Measurements from ENCODE around the gene KRTAP4-9.

GRCh38 chr17:41126412-41126811, 21.2 kb downstream of the KRTAP4-9 start:
- TF ChIP-seq, protein P1, sequence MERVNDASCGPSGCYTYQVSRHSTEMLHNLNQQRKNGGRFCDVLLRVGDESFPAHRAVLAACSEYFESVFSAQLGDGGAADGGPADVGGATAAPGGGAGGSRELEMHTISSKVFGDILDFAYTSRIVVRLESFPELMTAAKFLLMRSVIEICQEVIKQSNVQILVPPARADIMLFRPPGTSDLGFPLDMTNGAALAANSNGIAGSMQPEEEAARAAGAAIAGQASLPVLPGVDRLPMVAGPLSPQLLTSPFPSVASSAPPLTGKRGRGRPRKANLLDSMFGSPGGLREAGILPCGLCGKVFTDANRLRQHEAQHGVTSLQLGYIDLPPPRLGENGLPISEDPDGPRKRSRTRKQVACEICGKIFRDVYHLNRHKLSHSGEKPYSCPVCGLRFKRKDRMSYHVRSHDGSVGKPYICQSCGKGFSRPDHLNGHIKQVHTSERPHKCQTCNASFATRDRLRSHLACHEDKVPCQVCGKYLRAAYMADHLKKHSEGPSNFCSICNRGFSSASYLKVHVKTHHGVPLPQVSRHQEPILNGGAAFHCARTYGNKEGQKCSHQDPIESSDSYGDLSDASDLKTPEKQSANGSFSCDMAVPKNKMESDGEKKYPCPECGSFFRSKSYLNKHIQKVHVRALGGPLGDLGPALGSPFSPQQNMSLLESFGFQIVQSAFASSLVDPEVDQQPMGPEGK (CRISPR knock-in tag; IDR thresholded peaks at IDR 0.05; ENCODE audit: borderline replicate concordance): no peak
- TF ChIP-seq SNAI2 (CRISPR knock-in tag; IDR thresholded peaks at IDR 0.05) (no peak), CREB5 (CRISPR knock-in tag; IDR thresholded peaks at IDR 0.05; ENCODE audit: low read depth) (no peak), ESRRG (CRISPR knock-in tag; IDR thresholded peaks at IDR 0.05) (no peak), ISL1 (CRISPR knock-in tag; IDR thresholded peaks at IDR 0.05) (no peak), ARNTL (CRISPR knock-in tag; IDR thresholded peaks at IDR 0.05; ENCODE audit: borderline replicate concordance, low read depth) (no peak), ZFP3 (CRISPR knock-in tag; IDR thresholded peaks at IDR 0.05) (no peak), BACH2 (CRISPR knock-in tag; IDR thresholded peaks at IDR 0.05; ENCODE audit: borderline replicate concordance) (no peak), ZNF8 (CRISPR knock-in tag; IDR thresholded peaks at IDR 0.05) (no peak), RARB (CRISPR knock-in tag; IDR thresholded peaks at IDR 0.05) (no peak), ZNF565 (CRISPR knock-in tag; conservative IDR thresholded peaks at IDR 0.05; ENCODE audit: low read depth) (no peak)
